Fibroblast of mammary gland (primary cell): ENCODE measurements around the gene FAM149B1.
"Not testable (repeated sequence)": the region's sequence is repeated elsewhere in the genome, so short reads cannot be mapped to it uniquely, and the experiment has no call there.

ENCODE experiments used
- DNase-seq: peaks from one replicate; pipeline ENCODE4 v3.0.0-alpha.2; 2010; ENCODE audit warnings: low read depth
- H3K4me3 ChIP-seq: 2 replicates; pipeline ENCODE4 v1.5.1; 2011; ENCODE audit warnings: low read depth, mild to moderate bottlenecking, low read length, moderate library complexity; ENCODE audit not compliant: control insufficient read depth
- TF ChIP-seq, protein P1 (sequence below): conservative IDR thresholded peaks from 2 replicates; pipeline ENCODE4 v1.5.1; 2011; ENCODE audit warnings: low read depth, low read length, inconsistent platforms; ENCODE audit not compliant: control insufficient read depth, insufficient read depth

FAM149B1 gene

DNA sequence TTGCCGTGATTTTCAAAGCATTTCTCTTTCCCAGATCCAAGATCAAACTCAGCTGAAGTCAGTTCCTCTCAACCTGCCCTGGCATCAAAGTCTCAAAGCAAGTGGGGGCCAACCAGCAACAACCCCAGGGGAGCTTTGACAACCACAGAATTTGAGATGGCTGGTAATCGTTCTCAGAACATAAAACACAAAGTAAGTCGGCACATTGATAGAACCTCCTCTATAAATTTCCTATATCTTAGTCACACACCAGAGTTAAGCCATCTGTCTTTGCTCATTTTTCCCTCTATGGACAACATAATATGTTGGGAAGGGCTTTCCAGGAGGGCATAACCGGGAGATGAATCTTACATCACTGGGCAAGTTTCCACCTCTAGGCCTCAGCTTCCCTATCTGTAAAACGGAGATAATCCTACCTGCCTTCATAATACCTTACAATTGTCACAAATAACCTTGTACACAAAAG lies 80.4 kb downstream of the FAM149B1 start:
- peak; percentile 41 for DNase-seq
- TF ChIP-seq, protein P1, sequence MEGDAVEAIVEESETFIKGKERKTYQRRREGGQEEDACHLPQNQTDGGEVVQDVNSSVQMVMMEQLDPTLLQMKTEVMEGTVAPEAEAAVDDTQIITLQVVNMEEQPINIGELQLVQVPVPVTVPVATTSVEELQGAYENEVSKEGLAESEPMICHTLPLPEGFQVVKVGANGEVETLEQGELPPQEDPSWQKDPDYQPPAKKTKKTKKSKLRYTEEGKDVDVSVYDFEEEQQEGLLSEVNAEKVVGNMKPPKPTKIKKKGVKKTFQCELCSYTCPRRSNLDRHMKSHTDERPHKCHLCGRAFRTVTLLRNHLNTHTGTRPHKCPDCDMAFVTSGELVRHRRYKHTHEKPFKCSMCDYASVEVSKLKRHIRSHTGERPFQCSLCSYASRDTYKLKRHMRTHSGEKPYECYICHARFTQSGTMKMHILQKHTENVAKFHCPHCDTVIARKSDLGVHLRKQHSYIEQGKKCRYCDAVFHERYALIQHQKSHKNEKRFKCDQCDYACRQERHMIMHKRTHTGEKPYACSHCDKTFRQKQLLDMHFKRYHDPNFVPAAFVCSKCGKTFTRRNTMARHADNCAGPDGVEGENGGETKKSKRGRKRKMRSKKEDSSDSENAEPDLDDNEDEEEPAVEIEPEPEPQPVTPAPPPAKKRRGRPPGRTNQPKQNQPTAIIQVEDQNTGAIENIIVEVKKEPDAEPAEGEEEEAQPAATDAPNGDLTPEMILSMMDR: no peak
- no peak overlapping the region for H3K4me3 ChIP-seq

GRCh38 chr10:73251683-73252444 lies 83.9 kb downstream of the FAM149B1 start:
- TF ChIP-seq, protein P1: no peak
- peak overlapping the region; percentile 89 for H3K4me3 ChIP-seq
- DNase-seq: peak; percentile 30

- DNase-seq: peak; percentile 97
- H3K4me3 ChIP-seq: peak within 1 kb of the TSS; percentile 89
- TF ChIP-seq, protein P1: no peak
Observed at GRCh38 chr10:73252445-73253224, 84.7 kb downstream of the FAM149B1 start, which contains the start of gene MRPS16. Gene MRPS16 (minus strand): TSS chr10:73252644. CDS start chr10:73252482, 162 bp downstream.

DNA sequence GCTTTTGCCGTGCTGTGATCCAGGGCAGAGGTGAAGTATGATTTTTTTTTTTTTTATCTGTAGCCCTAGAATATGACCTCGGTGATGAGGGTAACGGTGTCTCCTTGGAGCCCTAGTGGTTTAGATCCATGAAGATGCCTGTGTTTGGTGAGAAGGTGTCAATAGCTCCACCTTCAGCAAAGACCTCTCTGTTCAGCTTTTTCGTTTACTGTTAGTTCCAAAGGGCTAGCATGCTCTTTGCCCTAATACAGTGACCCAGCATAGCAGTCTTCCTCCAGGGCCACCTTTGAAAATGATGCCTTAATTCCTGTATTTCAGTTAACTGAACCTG lies 85.3 kb downstream of the FAM149B1 start:
- peak overlapping the region; percentile 89 for H3K4me3 ChIP-seq
- DNase-seq: no peak
- TF ChIP-seq, protein P1: no peak

GRCh38 chr10:73258612-73259011 lies 90.7 kb downstream of the FAM149B1 start:
- not testable (repeated sequence) for DNase-seq, H3K4me3 ChIP-seq

DNA sequence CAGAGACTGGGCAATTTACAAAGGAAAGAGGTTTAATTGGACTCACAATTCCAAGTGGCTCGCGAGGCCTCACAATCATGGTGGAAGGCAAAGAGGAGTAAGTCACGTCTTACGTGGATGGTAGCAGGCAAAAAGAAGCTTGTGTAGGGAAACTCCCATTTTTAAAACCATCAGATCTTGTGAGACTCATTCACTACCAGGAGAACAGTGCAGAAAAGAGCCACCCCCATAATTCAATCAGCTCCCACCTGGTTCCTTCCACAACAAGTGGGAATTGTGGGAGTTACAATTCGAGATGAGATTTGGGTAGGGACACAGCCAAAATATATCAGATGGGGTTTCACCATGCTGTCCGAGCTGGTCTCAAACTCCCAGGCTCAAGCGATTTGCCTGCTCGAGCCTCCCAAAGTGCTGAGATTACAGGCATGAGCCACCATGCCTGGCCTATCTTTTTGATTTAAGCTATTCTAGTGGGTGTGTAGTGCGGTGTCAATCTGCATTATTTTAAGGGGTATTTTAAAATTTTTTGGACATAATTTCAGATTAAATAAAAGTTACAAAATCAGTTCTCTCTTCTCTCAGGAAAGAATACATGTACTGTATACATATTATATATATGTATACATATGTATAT lies 93.6 kb downstream of the FAM149B1 start:
- TF ChIP-seq, protein P1: no peak
- no peak for DNase-seq
- no peak overlapping the region for H3K4me3 ChIP-seq
